ENCODE measurements around the gene TNFSF13B.
"Not testable (repeated sequence)": the region's sequence is repeated elsewhere in the genome, so short reads cannot be mapped to it uniquely, and the experiment has no call there.

GRCh38 chr13:108311596-108311995 lies 42.1 kb downstream of the TNFSF13B start:
- TF ChIP-seq POLR2A, CTCF (IDR thresholded peaks at IDR 0.05): not testable (repeated sequence)
